HT1080 (cell line): ENCODE data around the gene NRAP. TPM values are rescaled to one million over a fixed set of nuclear protein-coding genes. Genes with fewer than 3 reads are reported as not detected.

Source experiments
- DNase-seq: peaks from one replicate; pipeline ENCODE4 v3.0.0-alpha.2; 2015; ENCODE audit warnings: low read depth
- total RNA-seq: library from RNA; depleted of rRNA; stranded (reverse); fragments of >200 nt; shearing (Covaris generic); gene quantifications from 2 replicates; pipeline ENCODE4 v1.2.3, GENCODE V29; 2014

NRAP gene
- total RNA-seq, 1 experiment from 2014 or later, result not detected

GRCh38 chr10:113643183-113643582, 20.7 kb downstream of the NRAP start:
- no peak for DNase-seq

- no peak for DNase-seq
These were observed 22.1 kb downstream of the NRAP start for GRCh38 chr10:113641702-113642101.

GRCh38 chr10:113639966-113640365, 23.9 kb downstream of the NRAP start:
- no peak for DNase-seq

- DNase-seq, result no peak
These were observed 32.0 kb downstream of the NRAP start for GRCh38 chr10:113631684-113632367.

- no peak for DNase-seq
These were observed 32.8 kb downstream of the NRAP start for GRCh38 chr10:113630929-113631533.

- no peak for DNase-seq
These were observed 35.2 kb downstream of the NRAP start for GRCh38 chr10:113628607-113629153.

GRCh38 chr10:113627836-113628235, 36.0 kb downstream of the NRAP start:
- DNase-seq, result no peak

- DNase-seq, result no peak
These were observed 37.0 kb downstream of the NRAP start for GRCh38 chr10:113626809-113627355.

- DNase-seq, result no peak
These were observed 38.2 kb downstream of the NRAP start for GRCh38 chr10:113625461-113626186.

GRCh38 chr10:113622831-113623230, 41.0 kb downstream of the NRAP start:
- no peak for DNase-seq

GRCh38 chr10:113621799-113622198, 42.0 kb downstream of the NRAP start:
- DNase-seq, result no peak

GRCh38 chr10:113620936-113621335, 42.9 kb downstream of the NRAP start:
- DNase-seq, result no peak

GRCh38 chr10:113620511-113620910, 43.3 kb downstream of the NRAP start:
- no peak for DNase-seq

GRCh38 chr10:113619401-113619800, 44.4 kb downstream of the NRAP start:
- DNase-seq, result no peak

GRCh38 chr10:113618338-113618737, 45.5 kb downstream of the NRAP start:
- DNase-seq, result no peak

GRCh38 chr10:113617086-113617485, 46.8 kb downstream of the NRAP start:
- DNase-seq, result no peak

GRCh38 chr10:113616244-113617074, 47.4 kb downstream of the NRAP start:
- DNase-seq, result no peak

- no peak for DNase-seq
These were observed 49.7 kb downstream of the NRAP start for GRCh38 chr10:113613977-113614690.

- DNase-seq, result no peak
These were observed 50.4 kb downstream of the NRAP start for GRCh38 chr10:113613427-113613826.

- no peak for DNase-seq
These were observed 51.7 kb downstream of the NRAP start for GRCh38 chr10:113612154-113612553.
